DOHH2 (cell line): ENCODE measurements around the gene ZBTB7C.

Experiments used
- H3F3A ChIP-seq: fragments of 200-600 bp; sonication (generic), shearing (Covaris generic); 2 replicates; pipeline ENCODE4 v1.6.0; 2016; ENCODE audit warnings: antibody characterized with exemption, mild to moderate bottlenecking; ENCODE audit not compliant: control insufficient read depth, insufficient read depth
- H3K27ac ChIP-seq: fragments of 200-600 bp; sonication (generic); 2 replicates; pipeline ENCODE4 v1.5.1; 2014; ENCODE audit warnings: low read depth, mild to moderate bottlenecking, low read length, moderate library complexity
- H3K27me3 ChIP-seq: fragments of 200-600 bp; sonication (generic); 2 replicates; pipeline ENCODE4 v1.6.1; 2014; ENCODE audit warnings: mild to moderate bottlenecking, low read length, mixed read lengths; ENCODE audit not compliant: control insufficient read depth
- H3K36me3 ChIP-seq: fragments of 200-600 bp; sonication (generic); 2 replicates; pipeline ENCODE4 v1.6.1; 2014; ENCODE audit warnings: mild to moderate bottlenecking, low read length, moderate library complexity, mixed read lengths; ENCODE audit not compliant: control insufficient read depth
- H3K4me1 ChIP-seq: fragments of 200-600 bp; sonication (generic); 2 replicates; pipeline ENCODE4 v1.6.1; 2014; ENCODE audit warnings: mild to moderate bottlenecking, low read length, mixed read lengths; ENCODE audit not compliant: control insufficient read depth
- H3K4me2 ChIP-seq: fragments of 200-600 bp; sonication (generic); 2 replicates; pipeline ENCODE4 v1.6.0; 2014; ENCODE audit warnings: mild to moderate bottlenecking, low read length, moderate library complexity
- H3K4me3 ChIP-seq: fragments of 200-600 bp; sonication (generic); 2 replicates; pipeline ENCODE4 v1.5.1; 2014; ENCODE audit warnings: mild to moderate bottlenecking, low read length, mixed read lengths
- H3K79me2 ChIP-seq: fragments of 200-600 bp; sonication (generic); 2 replicates; pipeline ENCODE4 v1.6.1; 2014; ENCODE audit warnings: mild to moderate bottlenecking, low read length, mixed read lengths; ENCODE audit not compliant: control insufficient read depth
- H3K9me2 ChIP-seq: fragments of 200-600 bp; sonication (generic); replicated peaks from 2 replicates; pipeline ENCODE4 v1.6.1; 2014; ENCODE audit warnings: mild to moderate bottlenecking, low read length, mixed read lengths; ENCODE audit not compliant: control insufficient read depth
- H3K9me3 ChIP-seq: fragments of 200-600 bp; sonication (generic); 2 replicates; pipeline ENCODE4 v1.6.1; 2014; ENCODE audit warnings: antibody characterized with exemption, low read length, mixed read lengths; ENCODE audit not compliant: control insufficient read depth, insufficient read depth
- H4K20me1 ChIP-seq: fragments of 200-600 bp; sonication (generic); 2 replicates; pipeline ENCODE4 v1.6.0; 2014; ENCODE audit warnings: low read depth, mild to moderate bottlenecking, antibody characterized with exemption, low read length, moderate library complexity; ENCODE audit not compliant: control insufficient read depth, insufficient read depth
- CTCF ChIP-seq: fragments of 200-600 bp; sonication (generic); IDR thresholded peaks from one replicate; pipeline ENCODE4 v1.5.1; 2014; ENCODE audit warnings: antibody characterized with exemption, mild to moderate bottlenecking, low read depth, low read length; ENCODE audit not compliant: poor library complexity, severe bottlenecking
- EZH2phosphoT487 ChIP-seq: fragments of 200-600 bp; sonication (generic); IDR thresholded peaks from 2 replicates; pipeline ENCODE4 v1.6.1; 2017; ENCODE audit warnings: borderline replicate concordance, mild to moderate bottlenecking, antibody characterized with exemption, low read length, moderate library complexity, mixed read lengths

Gene ZBTB7C

GRCh38 chr18:48136827-48137373 is 272.3 kb downstream of the ZBTB7C start:
- H3F3A ChIP-seq, result no peaks in the 10 kb centered on the region
- TF ChIP-seq EZH2phosphoT487 (no peak), CTCF (no peak)
- H3K27me3 ChIP-seq, result peaks cover 8% of the 10 kb centered on the region; the same call in 1 of the 2 replicates

DNA sequence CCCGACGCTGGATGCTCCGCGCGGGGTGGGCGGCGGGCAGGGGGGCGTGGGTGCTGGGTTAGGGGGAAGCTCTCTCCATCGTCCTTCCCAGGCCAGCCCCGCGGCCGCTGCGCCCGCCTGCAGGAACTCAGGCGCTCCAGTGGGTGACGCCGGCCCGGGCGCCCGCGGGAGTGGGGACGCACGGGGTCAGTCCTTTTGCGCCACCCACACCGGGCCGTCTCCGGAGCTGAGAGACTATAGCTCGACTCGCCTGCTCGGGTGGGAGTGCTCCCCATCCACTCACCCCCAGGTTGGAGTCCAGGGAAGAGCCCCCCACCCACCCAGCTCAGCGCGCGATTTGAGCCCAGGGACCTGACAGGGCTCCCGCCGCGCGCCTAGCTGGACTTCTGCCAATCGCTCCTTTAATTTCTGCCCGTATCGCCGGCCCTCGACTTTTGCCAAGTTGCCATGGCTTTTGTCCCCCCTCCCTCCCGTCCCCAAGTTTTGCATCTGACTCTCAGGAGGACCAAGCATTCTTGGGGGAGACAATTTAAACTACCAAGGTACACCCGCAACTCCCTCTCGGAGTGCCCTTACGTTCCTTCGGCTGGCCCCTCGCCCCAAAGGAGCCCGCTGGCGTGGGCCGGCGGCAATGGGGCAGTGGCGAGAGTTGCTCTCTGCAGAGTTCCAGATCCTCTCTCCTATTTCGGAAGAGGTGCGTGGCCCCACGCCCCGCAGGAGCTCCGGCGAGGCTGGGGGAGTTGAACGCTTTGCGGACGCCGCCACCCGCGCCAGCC is 272.9 kb downstream of the ZBTB7C start:
- no peak overlapping the region for H3K4me2 ChIP-seq
- H3F3A ChIP-seq, result no peaks in the 10 kb centered on the region
- no peaks in the 10 kb centered on the region for H3K36me3 ChIP-seq
- H3K4me1 ChIP-seq, result no peaks in the 10 kb centered on the region
- no peaks in the 10 kb centered on the region for H3K79me2 ChIP-seq
- no peaks in the 10 kb centered on the region for H4K20me1 ChIP-seq
- H3K27me3 ChIP-seq, result peaks cover 8% of the 10 kb centered on the region
- H3K4me3 ChIP-seq, result no peak overlapping the region
- no peaks in the 10 kb centered on the region for H3K9me2 ChIP-seq
- H3K27ac ChIP-seq, result no peak overlapping the region
- TF ChIP-seq EZH2phosphoT487 (no peak), CTCF (no peak)
- H3K9me3 ChIP-seq, result no peaks in the 10 kb centered on the region

More at GRCh38 chr18:48136827-48137373, 272.3 kb downstream of the ZBTB7C start:
- H3K36me3 ChIP-seq, result no peaks in the 10 kb centered on the region
- H3K9me2 ChIP-seq, result no peaks in the 10 kb centered on the region
- no peaks in the 10 kb centered on the region for H4K20me1 ChIP-seq
- H3K9me3 ChIP-seq, result no peaks in the 10 kb centered on the region
- no peak overlapping the region for H3K4me2 ChIP-seq
- no peaks in the 10 kb centered on the region for H3K4me1 ChIP-seq
- no peak overlapping the region for H3K27ac ChIP-seq
- H3K79me2 ChIP-seq, result no peaks in the 10 kb centered on the region
- H3K4me3 ChIP-seq, result no peak overlapping the region

GRCh38 chr18:48135436-48135966 is 273.7 kb downstream of the ZBTB7C start:
- no peaks in the 10 kb centered on the region for H3K9me2 ChIP-seq
- no peaks in the 10 kb centered on the region for H4K20me1 ChIP-seq
- H3K27ac ChIP-seq, result no peak overlapping the region
- TF ChIP-seq CTCF (no peak), EZH2phosphoT487 (no peak)
- H3K79me2 ChIP-seq, result no peaks in the 10 kb centered on the region
- H3K4me1 ChIP-seq, result no peaks in the 10 kb centered on the region
- no peaks in the 10 kb centered on the region for H3F3A ChIP-seq
- no peaks in the 10 kb centered on the region for H3K9me3 ChIP-seq
- peaks cover 8% of the 10 kb centered on the region for H3K27me3 ChIP-seq
- no peaks in the 10 kb centered on the region for H3K36me3 ChIP-seq
- H3K4me3 ChIP-seq, result no peak overlapping the region
- no peak overlapping the region for H3K4me2 ChIP-seq
